HG03469 (cell line): ENCODE measurements around the gene TBC1D5.
"Not testable (repeated sequence)": the region's sequence is repeated elsewhere in the genome, so short reads cannot be mapped to it uniquely, and the experiment has no call there.

Source experiments
- ATAC-seq: cut with Tn5 transposase; IDR thresholded peaks from one replicate; pipeline ENCODE4 v1.9.1; 2021; ENCODE audit warnings: mild to moderate bottlenecking, moderate library complexity, moderate number of reproducible peaks; ENCODE audit not compliant: unreplicated experiment

Gene TBC1D5

GRCh38 chr3:17714473-17714872 lies 28.0 kb downstream of the TBC1D5 start:
- no peak for ATAC-seq

- ATAC-seq = no peak
These were observed 33.1 kb downstream of the TBC1D5 start for GRCh38 chr3:17709236-17709810.

- ATAC-seq = no peak
These were observed 34.5 kb downstream of the TBC1D5 start for GRCh38 chr3:17707813-17708543.

DNA sequence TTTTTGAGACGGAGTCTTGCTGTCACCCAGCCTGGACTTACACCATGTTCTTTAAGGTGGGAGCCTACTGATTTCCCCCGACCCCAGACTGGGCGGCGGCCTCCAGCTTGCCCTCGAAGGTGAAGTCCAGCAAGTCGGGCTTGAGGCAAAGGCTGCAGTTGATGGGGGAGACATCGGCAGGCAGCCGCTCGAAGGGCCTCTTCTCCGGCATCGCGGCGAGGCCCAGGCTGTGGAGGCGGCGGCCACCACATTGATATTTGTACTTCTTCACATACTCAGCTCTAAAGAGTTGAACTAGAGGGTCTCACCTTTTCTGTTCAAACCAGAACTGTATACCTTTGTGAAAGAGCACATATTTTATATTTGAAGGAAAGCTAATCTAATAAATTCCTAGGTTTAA lies 36.4 kb downstream of the TBC1D5 start:
- not testable (repeated sequence) for ATAC-seq

DNA sequence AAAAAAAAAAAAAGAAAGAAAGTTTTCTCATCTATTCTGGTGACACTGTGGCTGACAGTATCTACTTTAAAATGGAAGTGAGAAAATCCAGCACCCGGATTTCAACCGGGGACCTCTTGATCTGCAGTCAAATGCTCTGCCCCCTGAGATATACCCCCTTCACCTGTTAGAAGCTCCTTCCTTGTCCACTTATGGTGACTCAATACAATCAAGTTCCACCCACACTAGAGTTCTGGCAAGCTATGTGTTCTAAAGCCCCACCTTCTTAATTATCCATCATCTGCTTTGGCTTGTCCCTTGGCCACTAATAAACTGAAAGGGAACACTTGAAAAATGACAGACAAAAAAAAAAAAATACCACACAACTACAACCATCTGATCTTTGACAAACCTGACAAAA lies 42.6 kb downstream of the TBC1D5 start:
- ATAC-seq = not testable (repeated sequence)

- not testable (repeated sequence) for ATAC-seq
These were observed 46.8 kb downstream of the TBC1D5 start for GRCh38 chr3:17695665-17696064.

DNA sequence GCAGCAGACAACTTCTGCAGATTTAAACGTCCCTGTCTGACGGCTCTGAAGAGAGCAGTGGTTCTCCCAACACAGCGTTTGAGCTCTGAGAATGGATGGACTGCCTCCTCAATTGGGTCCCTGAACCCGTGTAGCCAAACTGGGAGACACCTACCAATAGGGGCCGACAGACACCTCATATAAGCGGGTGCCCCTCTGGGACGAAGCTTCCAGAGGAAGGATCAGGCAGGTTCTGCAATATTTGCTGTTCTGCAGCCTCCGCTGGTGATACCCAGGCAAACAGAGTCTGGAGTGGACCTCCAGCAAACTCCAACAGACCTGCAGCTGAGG lies 48.8 kb downstream of the TBC1D5 start:
- ATAC-seq = not testable (repeated sequence)

DNA sequence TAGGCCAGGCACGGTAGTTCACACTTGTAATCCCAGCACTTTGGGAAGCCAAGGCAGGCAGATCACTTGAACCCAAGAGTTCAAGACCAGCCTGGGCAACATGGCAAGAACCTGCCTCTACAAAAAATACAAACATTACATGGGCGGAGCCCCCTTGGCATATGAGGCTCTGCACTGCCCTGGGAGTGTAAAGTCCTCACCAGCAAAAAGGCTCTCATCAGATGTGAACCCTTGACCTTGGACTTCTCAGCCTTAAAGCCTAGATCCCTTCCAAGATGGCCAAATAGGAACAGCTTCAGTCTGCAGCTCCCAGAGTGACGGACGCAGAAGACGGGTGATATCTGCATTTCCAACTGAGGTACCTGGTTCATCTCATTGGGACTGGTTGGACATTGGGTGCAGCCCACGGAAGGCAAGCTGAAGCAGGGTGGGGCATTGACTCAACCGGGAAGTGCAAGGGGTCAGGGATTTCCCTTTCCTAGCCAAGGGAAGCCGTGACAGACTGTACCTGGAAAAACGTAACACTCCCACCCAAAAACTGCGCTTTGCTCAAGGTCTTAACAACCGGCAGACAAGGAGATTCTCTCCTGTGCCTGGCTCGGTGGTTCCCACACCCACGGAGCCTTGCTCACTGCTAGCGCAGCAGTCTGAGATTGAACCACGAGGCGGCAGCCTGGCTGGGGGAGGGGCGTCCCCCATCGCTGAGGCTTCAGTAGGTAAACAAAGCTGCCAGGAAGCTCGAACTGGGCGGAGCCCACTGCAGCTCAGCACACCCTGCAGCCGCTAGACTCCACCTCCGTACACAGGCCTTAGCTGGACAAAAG lies 49.4 kb downstream of the TBC1D5 start:
- ATAC-seq = not testable (repeated sequence)

- no peak for ATAC-seq
These were observed 54.9 kb downstream of the TBC1D5 start for GRCh38 chr3:17687566-17687965.

DNA sequence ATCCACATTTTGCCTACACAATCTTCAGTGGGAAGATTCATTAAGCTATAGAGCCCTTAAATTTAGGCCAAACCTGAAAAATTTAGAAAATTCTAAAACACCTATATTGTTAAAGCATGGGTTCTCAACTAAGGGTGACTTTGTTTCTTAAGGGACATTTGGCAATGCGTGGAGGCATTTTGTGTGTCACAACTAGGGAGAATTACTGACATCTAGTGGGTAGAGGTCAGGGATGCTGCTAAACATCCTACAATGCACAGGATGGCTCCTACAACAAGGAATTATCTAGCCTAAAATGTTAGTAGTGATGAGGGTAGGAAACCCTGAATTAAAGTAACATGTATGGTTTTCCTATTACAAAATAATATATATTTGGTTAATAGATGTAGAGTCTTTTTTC lies 55.8 kb downstream of the TBC1D5 start:
- ATAC-seq = no peak

- ATAC-seq = no peak
These were observed 58.8 kb downstream of the TBC1D5 start for GRCh38 chr3:17683542-17684207.

GRCh38 chr3:17680530-17680929 lies 61.9 kb downstream of the TBC1D5 start:
- no peak for ATAC-seq

- peak; percentile 77 for ATAC-seq
These were observed 64.2 kb downstream of the TBC1D5 start for GRCh38 chr3:17678116-17678741.

- ATAC-seq = no peak
These were observed 68.2 kb downstream of the TBC1D5 start for GRCh38 chr3:17674082-17674686.

DNA sequence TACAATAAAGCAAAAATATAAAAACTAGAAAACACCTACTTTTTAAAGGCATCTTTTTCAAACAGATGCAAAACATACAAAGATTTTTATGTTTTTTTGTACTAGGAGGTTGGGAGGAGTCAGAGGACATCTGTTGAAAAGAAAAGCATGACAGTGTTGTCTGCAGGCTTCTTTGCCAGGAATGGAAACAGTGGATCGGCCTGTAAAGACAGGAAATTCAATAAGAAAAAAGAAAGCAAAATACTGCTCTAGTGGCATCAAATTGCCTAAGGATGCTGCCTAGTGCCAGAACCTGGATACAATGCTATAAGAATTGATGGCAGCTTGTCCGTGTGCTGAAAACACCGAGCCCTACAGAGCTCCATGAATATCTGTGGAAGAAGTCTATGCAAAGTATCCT lies 69.9 kb downstream of the TBC1D5 start:
- no peak for ATAC-seq

DNA sequence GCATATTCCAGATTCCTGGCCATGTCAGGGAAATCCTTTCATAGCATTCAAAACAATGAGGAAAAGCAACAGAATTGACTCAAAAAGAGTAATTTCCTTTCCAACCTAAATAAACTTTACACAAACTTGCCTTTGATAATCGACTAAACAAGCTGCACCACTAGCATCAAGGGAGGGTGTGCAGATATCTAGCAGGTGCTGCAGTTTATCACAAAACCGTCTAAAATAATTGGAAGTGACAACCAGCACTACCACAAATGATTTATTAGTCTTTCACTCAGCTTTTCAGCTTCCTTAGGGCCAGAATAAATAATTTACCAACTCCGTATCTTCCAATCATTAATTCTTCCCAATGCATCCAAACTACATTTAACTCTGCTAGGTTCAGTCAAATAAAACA lies 71.7 kb downstream of the TBC1D5 start:
- ATAC-seq = no peak

- no peak for ATAC-seq
These were observed 77.5 kb downstream of the TBC1D5 start for GRCh38 chr3:17664923-17665322.

GRCh38 chr3:17656264-17656663 lies 86.2 kb downstream of the TBC1D5 start:
- no peak for ATAC-seq

DNA sequence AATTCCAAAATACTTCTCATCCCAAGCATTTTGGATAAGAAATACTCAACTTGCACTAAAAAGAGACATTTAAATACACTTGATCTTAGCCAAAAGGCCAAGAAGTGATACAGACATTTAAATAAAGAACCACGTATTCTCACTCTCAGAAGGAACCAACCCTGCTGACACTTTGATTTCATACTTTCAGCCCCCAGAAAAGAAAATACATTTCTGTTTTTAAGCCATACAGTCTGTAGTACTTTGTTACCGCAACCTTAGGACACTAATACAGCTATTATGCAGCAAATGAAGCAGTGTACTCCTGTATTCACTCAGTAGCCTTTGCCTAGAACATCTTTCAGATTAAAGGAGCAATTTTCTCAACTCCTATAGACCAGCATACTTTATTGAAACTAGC lies 86.7 kb downstream of the TBC1D5 start:
- no peak for ATAC-seq

DNA sequence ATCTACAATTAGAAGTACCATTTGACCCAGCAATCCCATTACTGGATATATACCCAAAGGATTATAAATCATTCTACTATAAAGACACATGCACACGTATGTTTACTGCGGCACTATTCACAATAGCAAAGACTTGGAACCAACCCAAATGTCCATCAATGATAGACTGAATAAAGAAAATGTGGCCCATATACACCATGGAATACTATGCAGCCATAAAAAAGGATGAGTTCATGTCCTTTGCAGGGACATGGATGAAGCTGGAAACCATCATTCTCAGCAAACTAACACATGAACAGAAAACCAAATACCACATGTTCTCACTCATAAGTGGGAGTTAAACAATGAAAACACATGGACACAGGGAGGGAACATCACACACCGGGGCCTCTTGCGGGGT lies 92.7 kb downstream of the TBC1D5 start:
- not testable (repeated sequence) for ATAC-seq
